ENCODE measurements around the gene TMEM126A.

Gene TMEM126A

DNA sequence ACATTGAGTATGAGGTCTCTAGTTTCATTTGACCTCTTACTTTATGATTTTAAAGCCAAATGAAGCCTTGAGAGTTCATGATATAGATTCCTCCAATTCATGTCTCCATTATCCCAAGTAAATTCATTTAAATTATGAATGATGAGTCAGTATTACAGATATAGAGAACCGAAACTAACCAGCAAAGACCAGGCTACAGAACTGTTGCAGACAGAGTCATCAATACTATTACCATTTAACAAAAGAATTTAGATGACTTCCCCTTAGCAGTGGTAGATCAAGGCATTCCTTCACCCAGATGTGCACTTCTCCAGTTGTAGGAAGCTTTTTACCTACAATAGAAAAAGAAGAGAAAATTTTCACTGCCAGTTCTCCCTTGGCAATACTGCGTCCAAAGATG is 50.0 kb downstream of the TMEM126A start:
- no peak overlapping the region for H2AFZ ChIP-seq (ENCODE audit: low read length, unreplicated experiment)
- H3K27me3 ChIP-seq (ENCODE audit: insufficient read depth, low read length): no peaks in the 10 kb centered on the region
- H3K79me2 ChIP-seq (ENCODE audit: control insufficient read depth, insufficient read depth, low read length, unreplicated experiment): no peaks in the 10 kb centered on the region
- no peaks in the 10 kb centered on the region for H3K4me1 ChIP-seq (ENCODE audit: control insufficient read depth, insufficient read depth, low read length, unreplicated experiment)
- H3K4me3 ChIP-seq (ENCODE audit: low read depth, low read length): no peak overlapping the region
- H3K27ac ChIP-seq (ENCODE audit: low read depth, low read length): no peak overlapping the region
- H3K36me3 ChIP-seq (ENCODE audit: insufficient read depth, low read length): no peaks in the 10 kb centered on the region

DNA sequence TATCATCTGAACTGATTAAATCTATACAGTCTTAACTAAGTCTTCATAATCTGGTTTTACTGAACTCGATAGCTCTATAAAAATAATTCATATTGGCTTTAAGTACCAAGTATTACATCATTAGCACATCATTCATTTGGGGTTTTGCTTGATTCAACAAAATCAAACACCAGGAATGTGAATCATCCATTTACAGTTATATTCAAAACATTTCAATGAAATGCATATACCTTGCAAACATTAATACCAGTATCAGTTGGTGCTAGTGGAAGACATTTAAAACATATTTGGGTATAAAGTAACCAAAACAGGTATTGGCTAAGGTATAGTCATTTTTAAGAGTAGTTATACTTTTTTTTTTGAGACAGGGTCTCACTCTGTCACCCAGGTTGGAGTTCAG is 50.4 kb downstream of the TMEM126A start:
- H3K36me3 ChIP-seq (ENCODE audit: insufficient read depth, low read length): no peaks in the 10 kb centered on the region
- H3K27me3 ChIP-seq (ENCODE audit: insufficient read depth, low read length): no peaks in the 10 kb centered on the region
- H3K79me2 ChIP-seq (ENCODE audit: control insufficient read depth, insufficient read depth, low read length, unreplicated experiment): no peaks in the 10 kb centered on the region
- no peaks in the 10 kb centered on the region for H3K4me1 ChIP-seq (ENCODE audit: control insufficient read depth, insufficient read depth, low read length, unreplicated experiment)
- no peak overlapping the region for H3K27ac ChIP-seq (ENCODE audit: low read depth, low read length)
- no peak overlapping the region for H3K4me3 ChIP-seq (ENCODE audit: low read depth, low read length)
- no peak overlapping the region for H2AFZ ChIP-seq (ENCODE audit: low read length, unreplicated experiment)

DNA sequence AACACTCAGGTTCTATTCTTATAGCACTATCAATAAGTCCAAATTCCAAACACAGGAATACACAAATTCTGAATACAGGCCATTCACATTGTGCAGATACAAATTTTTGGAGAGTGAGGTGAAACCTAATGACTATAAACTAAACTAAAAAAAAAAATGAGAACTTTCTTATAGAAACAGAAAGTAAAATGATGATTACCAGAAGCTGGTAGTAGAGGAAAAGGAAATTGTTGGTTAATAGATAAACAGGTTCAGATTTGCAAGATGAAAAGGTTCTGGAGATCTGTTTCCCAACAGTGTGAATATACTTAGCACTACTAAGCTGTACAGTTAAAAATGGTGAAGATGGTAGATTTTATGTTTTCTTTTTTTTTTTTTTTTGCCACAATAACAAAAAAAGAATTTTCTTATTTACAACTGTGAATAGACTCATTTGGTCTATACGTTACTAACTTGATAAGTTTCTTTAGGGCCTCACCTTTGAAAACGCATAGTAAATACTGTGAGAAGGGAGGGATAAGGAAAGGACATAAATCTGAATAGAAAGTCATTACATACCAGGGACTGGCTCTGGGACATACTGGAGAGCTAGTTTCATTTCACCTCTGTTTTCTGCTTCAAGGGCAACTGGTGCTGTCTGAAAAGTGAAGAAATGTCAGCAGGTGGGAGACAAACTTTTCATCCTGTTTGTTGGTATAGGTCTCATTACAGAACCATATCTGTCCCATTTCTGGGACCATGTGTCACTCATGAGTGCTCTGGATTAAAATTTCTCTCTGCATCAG is 52.4 kb downstream of the TMEM126A start:
- H2AFZ ChIP-seq (ENCODE audit: low read length, unreplicated experiment): no peak overlapping the region
- no peaks in the 10 kb centered on the region for H3K27me3 ChIP-seq (ENCODE audit: insufficient read depth, low read length)
- H3K36me3 ChIP-seq (ENCODE audit: insufficient read depth, low read length): no peaks in the 10 kb centered on the region
- no peaks in the 10 kb centered on the region for H3K4me1 ChIP-seq (ENCODE audit: control insufficient read depth, insufficient read depth, low read length, unreplicated experiment)
- no peak overlapping the region for H3K4me3 ChIP-seq (ENCODE audit: low read depth, low read length)
- no peaks in the 10 kb centered on the region for H3K79me2 ChIP-seq (ENCODE audit: control insufficient read depth, insufficient read depth, low read length, unreplicated experiment)
- no peak overlapping the region for H3K27ac ChIP-seq (ENCODE audit: low read depth, low read length)

DNA sequence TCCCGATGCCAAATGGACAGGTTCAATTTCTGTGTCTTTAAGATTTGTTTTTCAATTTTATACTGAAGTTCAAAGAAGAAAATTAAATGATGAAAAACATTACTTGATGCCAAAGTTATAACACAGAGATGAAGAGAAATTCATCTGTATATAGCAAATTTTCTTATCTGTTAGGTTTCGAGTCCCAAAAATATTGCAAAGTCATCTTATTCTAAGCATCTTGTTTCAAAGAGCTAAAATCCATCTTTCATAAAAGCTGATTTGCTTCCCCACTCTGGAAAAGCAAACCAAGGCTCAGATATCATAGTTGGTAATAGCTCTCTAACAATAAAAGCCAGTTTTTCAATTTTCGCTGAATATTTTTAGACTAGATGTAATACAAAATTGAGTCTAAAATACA is 57.2 kb downstream of the TMEM126A start:
- Histone ChIP-seq H3K27ac (ENCODE audit: low read depth, low read length) (no peak overlapping the region), H3K79me2 (ENCODE audit: control insufficient read depth, insufficient read depth, low read length, unreplicated experiment) (no peaks in the 10 kb centered on the region), H3K4me3 (ENCODE audit: low read depth, low read length) (no peak overlapping the region), H3K27me3 (ENCODE audit: insufficient read depth, low read length) (no peaks in the 10 kb centered on the region), H3K36me3 (ENCODE audit: insufficient read depth, low read length) (no peaks in the 10 kb centered on the region), H3K4me1 (ENCODE audit: control insufficient read depth, insufficient read depth, low read length, unreplicated experiment) (no peaks in the 10 kb centered on the region), H2AFZ (ENCODE audit: low read length, unreplicated experiment) (no peak overlapping the region)

DNA sequence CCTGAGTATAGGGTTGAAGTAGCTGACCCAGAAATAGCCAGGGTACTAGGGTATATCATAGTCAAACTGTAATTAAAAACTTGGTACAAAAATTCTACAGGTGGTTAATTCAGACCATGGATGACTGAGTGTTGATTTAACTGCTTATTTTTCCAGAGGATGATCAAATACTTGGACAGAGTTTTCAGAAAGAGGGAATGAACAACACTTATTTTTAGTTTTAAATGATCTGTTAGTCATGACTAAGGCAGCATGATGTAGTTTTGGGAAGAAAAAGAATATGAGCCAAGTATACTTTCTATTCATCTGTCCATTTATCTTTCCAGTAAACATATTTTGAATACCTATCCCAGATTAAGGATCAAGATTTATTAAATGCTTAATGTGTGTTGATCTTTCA is 58.0 kb downstream of the TMEM126A start:
- Histone ChIP-seq H2AFZ (ENCODE audit: low read length, unreplicated experiment) (no peak overlapping the region), H3K4me3 (ENCODE audit: low read depth, low read length) (no peak overlapping the region), H3K79me2 (ENCODE audit: control insufficient read depth, insufficient read depth, low read length, unreplicated experiment) (no peaks in the 10 kb centered on the region), H3K36me3 (ENCODE audit: insufficient read depth, low read length) (no peaks in the 10 kb centered on the region), H3K27ac (ENCODE audit: low read depth, low read length) (no peak overlapping the region), H3K27me3 (ENCODE audit: insufficient read depth, low read length) (no peaks in the 10 kb centered on the region), H3K4me1 (ENCODE audit: control insufficient read depth, insufficient read depth, low read length, unreplicated experiment) (no peaks in the 10 kb centered on the region)

Data from ACC112 (cell line).